HepG2 (cell line): ENCODE measurements around the gene BPIFB2. TPM values are rescaled to one million over a fixed set of nuclear protein-coding genes. Genes with fewer than 3 reads are reported as not detected.

ENCODE experiments used
- MED1 ChIP-seq: sonication (generic); formaldehyde crosslinking; IDR thresholded peaks from 2 replicates; pipeline ENCODE4 v1.4.0; 2020; ENCODE audit warnings: missing genetic modification reagents
- MZF1 ChIP-seq: sonication (generic); formaldehyde crosslinking; IDR thresholded peaks from 2 replicates; pipeline ENCODE4 v1.8.1; 2023; ENCODE audit warnings: mild to moderate bottlenecking, missing genetic modification reagents, borderline replicate concordance
- RFXANK ChIP-seq: IDR thresholded peaks from 2 replicates; pipeline ENCODE4 v1.6.1; 2016
- TBP ChIP-seq: sonication (generic); formaldehyde crosslinking; IDR thresholded peaks from 2 replicates; pipeline ENCODE4 v1.5.0; 2020; ENCODE audit warnings: missing genetic modification reagents
- TEAD3 ChIP-seq: optimal IDR thresholded peaks from 2 replicates; pipeline ENCODE3; 2016; ENCODE audit warnings: borderline replicate concordance
- TGIF2 ChIP-seq: IDR thresholded peaks from 2 replicates; pipeline ENCODE4 v1.6.1; 2016; ENCODE audit warnings: control low read depth, missing compliant biosample characterization
- XRCC5 ChIP-seq: fragments of 200-400 bp; formaldehyde crosslinking; optimal IDR thresholded peaks from 2 replicates; pipeline ENCODE3; 2017; ENCODE audit warnings: mild to moderate bottlenecking, low read length
- ZFP90 ChIP-seq: sonication (generic); formaldehyde crosslinking; IDR thresholded peaks from 2 replicates; pipeline ENCODE4 v1.8.0; 2022; ENCODE audit warnings: missing genetic modification reagents, mild to moderate bottlenecking, inconsistent platforms, borderline replicate concordance
- ZNF180 ChIP-seq: sonication (generic); formaldehyde crosslinking; IDR thresholded peaks from 2 replicates; pipeline ENCODE4 v1.4.0; 2020; ENCODE audit warnings: low read depth, missing genetic modification reagents, borderline replicate concordance
- ZNF501 ChIP-seq: sonication (generic); formaldehyde crosslinking; IDR thresholded peaks from 2 replicates; pipeline ENCODE4 v1.5.1; 2020; ENCODE audit warnings: mild to moderate bottlenecking, moderate library complexity, missing genetic modification reagents
- ZNF713 ChIP-seq: sonication (generic); formaldehyde crosslinking; IDR thresholded peaks from 2 replicates; pipeline ENCODE4 v1.4.0; 2020; ENCODE audit warnings: mild to moderate bottlenecking, missing genetic modification reagents
- polyA plus RNA-seq, 8 experiments: library from polyadenylated mRNA; depleted of rRNA in 3 of 8; stranded (reverse) in 7 of 8; unstranded in 1 of 8; fragments of >200 nt; fragmentation: Illumina TruSeq in 4 of 8; extraction: Trizol in 4 of 8; gene quantifications; 2 replicates each; pipeline versions ENCODE4 v1.2.1 to v1.2.3, GENCODE V29; 2011 to 2016; ENCODE audit warnings: low read depth in 4 of 8, missing spikeins in 1 of 8, mixed read lengths in 1 of 8; ENCODE audit not compliant: insufficient read depth in 1 of 8
- total RNA-seq, 5 experiments: library from RNA; depleted of rRNA; stranded (reverse); fragments of >200 nt; fragmentation: Illumina TruSeq; extraction: Trizol; gene quantifications; 2 replicates each; pipeline ENCODE4 v1.2.3, GENCODE V29; 2016; ENCODE audit warnings: low read depth in 1 of 5
- TF ChIP-seq, protein P1 (sequence below), 2 experiments: IDR thresholded peaks; 2 replicates each; pipeline ENCODE4 v1.6.1; 2011 to 2012; ENCODE audit warnings: low read length in 2 of 2, borderline replicate concordance in 1 of 2, low read depth in 1 of 2, mild to moderate bottlenecking in 1 of 2, moderate library complexity in 1 of 2
- TF ChIP-seq, protein P2 (sequence below): sonication (generic); formaldehyde crosslinking; IDR thresholded peaks from 2 replicates; pipeline ENCODE4 v1.8.0; 2022; ENCODE audit warnings: missing genetic modification reagents, mild to moderate bottlenecking, moderate library complexity, borderline replicate concordance
- TF ChIP-seq, protein P3 (sequence below), 2 experiments: sonication (generic) in 1 of 2; formaldehyde crosslinking in 1 of 2; IDR thresholded peaks; 2 replicates each; pipeline versions ENCODE4 v1.4.0 to v1.6.1; 2016 to 2020; ENCODE audit warnings: borderline replicate concordance in 1 of 2, low read depth in 1 of 2, mild to moderate bottlenecking in 1 of 2, missing genetic modification reagents in 1 of 2
- TF ChIP-seq, protein P4 (sequence below): sonication (generic); formaldehyde crosslinking; IDR thresholded peaks from 2 replicates; pipeline ENCODE4 v1.8.1; 2023; ENCODE audit warnings: mild to moderate bottlenecking, inconsistent platforms, moderate library complexity, missing genetic modification reagents, borderline replicate concordance

The BPIFB2 gene
- total and polyA plus RNA-seq, 2 of the 13 experiments (the other 11 are each of a cell fraction or from before 2014, with no cell fraction given), result 54.5 to 902 TPM

DNA sequence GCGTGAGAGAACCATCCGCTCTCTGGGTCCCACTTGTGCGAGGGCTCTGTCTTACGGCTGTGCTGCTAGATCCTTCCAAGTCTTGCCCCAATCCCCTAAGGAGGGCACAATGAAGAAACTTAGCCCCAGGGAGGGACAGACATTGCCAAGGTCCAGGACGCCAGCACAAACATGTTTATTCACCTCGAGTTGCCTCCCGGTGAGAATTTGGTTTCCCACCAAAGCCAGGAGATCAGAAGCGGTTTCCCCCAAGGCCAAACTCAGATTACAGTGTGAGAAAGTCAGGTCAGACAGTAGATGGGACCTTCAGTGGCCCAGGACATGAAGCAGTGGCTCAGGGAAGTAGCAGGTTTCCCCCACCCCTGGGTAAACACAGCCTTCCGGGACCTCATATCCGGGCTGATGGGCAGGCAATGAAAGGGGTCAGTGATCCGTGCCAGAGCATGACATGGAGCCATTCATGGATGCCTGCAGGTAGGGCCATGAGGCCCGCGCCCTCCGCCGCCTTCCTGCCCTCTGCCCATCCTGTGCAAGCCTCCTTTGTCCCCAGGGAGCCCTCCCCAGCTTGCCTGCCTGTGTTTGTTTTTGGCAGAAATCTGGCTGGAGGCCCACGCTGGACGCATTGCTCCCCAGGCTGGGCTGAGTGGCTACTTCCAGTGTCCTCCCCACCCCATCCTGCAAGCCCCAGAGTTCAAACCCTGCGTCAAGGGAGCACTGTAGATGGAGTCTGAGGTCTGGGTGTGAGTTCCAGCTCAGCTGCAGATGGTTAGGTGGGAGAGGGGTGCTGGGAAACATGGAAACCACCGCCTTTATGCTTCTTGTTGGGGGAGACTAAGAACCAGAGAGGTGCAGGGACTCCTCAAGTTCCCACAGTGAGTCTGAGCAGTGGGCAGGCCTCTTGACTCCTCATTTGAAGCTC is 2.0 kb downstream of the BPIFB2 start (continued):
- TF ChIP-seq, protein P1, sequence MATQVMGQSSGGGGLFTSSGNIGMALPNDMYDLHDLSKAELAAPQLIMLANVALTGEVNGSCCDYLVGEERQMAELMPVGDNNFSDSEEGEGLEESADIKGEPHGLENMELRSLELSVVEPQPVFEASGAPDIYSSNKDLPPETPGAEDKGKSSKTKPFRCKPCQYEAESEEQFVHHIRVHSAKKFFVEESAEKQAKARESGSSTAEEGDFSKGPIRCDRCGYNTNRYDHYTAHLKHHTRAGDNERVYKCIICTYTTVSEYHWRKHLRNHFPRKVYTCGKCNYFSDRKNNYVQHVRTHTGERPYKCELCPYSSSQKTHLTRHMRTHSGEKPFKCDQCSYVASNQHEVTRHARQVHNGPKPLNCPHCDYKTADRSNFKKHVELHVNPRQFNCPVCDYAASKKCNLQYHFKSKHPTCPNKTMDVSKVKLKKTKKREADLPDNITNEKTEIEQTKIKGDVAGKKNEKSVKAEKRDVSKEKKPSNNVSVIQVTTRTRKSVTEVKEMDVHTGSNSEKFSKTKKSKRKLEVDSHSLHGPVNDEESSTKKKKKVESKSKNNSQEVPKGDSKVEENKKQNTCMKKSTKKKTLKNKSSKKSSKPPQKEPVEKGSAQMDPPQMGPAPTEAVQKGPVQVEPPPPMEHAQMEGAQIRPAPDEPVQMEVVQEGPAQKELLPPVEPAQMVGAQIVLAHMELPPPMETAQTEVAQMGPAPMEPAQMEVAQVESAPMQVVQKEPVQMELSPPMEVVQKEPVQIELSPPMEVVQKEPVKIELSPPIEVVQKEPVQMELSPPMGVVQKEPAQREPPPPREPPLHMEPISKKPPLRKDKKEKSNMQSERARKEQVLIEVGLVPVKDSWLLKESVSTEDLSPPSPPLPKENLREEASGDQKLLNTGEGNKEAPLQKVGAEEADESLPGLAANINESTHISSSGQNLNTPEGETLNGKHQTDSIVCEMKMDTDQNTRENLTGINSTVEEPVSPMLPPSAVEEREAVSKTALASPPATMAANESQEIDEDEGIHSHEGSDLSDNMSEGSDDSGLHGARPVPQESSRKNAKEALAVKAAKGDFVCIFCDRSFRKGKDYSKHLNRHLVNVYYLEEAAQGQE (IDR thresholded peaks at IDR 0.05; ENCODE audit: borderline replicate concordance in 1 of 2, low read depth in 1 of 2, low read length in 2 of 2), result peak in 1 of 2 experiments; percentile 67; a peak in 3 of 4 replicates
- TF ChIP-seq, protein P2, sequence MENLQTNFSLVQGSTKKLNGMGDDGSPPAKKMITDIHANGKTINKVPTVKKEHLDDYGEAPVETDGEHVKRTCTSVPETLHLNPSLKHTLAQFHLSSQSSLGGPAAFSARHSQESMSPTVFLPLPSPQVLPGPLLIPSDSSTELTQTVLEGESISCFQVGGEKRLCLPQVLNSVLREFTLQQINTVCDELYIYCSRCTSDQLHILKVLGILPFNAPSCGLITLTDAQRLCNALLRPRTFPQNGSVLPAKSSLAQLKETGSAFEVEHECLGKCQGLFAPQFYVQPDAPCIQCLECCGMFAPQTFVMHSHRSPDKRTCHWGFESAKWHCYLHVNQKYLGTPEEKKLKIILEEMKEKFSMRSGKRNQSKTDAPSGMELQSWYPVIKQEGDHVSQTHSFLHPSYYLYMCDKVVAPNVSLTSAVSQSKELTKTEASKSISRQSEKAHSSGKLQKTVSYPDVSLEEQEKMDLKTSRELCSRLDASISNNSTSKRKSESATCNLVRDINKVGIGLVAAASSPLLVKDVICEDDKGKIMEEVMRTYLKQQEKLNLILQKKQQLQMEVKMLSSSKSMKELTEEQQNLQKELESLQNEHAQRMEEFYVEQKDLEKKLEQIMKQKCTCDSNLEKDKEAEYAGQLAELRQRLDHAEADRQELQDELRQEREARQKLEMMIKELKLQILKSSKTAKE (CRISPR knock-in tag), result peak; percentile 99
- TF ChIP-seq TEAD3 (CRISPR knock-in tag), result peak; percentile 93
- TF ChIP-seq, protein P3, sequence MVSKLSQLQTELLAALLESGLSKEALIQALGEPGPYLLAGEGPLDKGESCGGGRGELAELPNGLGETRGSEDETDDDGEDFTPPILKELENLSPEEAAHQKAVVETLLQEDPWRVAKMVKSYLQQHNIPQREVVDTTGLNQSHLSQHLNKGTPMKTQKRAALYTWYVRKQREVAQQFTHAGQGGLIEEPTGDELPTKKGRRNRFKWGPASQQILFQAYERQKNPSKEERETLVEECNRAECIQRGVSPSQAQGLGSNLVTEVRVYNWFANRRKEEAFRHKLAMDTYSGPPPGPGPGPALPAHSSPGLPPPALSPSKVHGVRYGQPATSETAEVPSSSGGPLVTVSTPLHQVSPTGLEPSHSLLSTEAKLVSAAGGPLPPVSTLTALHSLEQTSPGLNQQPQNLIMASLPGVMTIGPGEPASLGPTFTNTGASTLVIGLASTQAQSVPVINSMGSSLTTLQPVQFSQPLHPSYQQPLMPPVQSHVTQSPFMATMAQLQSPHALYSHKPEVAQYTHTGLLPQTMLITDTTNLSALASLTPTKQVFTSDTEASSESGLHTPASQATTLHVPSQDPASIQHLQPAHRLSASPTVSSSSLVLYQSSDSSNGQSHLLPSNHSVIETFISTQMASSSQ (IDR thresholded peaks at IDR 0.05; ENCODE audit: low read depth), result peak; percentile 79; the same call in 1 of the 2 replicates
- TF ChIP-seq, protein P3 (CRISPR knock-in tag; IDR thresholded peaks at IDR 0.05; ENCODE audit: borderline replicate concordance), result peak; percentile 98
- peak; percentile 96 for TF ChIP-seq XRCC5
- TF ChIP-seq ZNF501 (CRISPR knock-in tag), result peak; percentile 78
- TF ChIP-seq TBP, result no peak
- TF ChIP-seq MED1, result peak; percentile 99
- TF ChIP-seq ZFP90 (CRISPR knock-in tag), result no peak; the same call in 1 of the 2 replicates
- no peak for TF ChIP-seq ZNF180 (CRISPR knock-in tag)
- TF ChIP-seq, protein P4, sequence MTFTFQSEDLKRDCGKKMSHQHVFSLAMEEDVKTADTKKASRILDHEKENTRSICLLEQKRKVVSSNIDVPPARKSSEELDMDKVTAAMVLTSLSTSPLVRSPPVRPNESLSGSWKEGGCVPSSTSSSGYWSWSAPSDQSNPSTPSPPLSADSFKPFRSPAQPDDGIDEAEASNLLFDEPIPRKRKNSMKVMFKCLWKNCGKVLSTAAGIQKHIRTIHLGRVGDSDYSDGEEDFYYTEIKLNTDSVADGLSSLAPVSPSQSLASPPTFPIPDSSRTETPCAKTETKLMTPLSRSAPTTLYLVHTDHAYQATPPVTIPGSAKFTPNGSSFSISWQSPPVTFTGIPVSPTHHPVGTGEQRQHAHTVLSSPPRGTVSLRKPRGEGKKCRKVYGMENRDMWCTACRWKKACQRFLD, result peak; percentile 54; the same call in 1 of the 2 replicates
- peak; percentile 99; the same call in 1 of the 2 replicates for TF ChIP-seq ZNF713
- TF ChIP-seq RFXANK (CRISPR knock-in tag), result peak; percentile 79; the same call in 1 of the 2 replicates
- TF ChIP-seq TGIF2 (CRISPR knock-in tag), result peak; percentile 57
- TF ChIP-seq MZF1, result 0 out of 2 replicates have a peak, but pooled peaks have one; percentile 16
